CD4-positive, alpha-beta T cell (primary cell): ENCODE measurements around the gene CTNNA3. TPM values are rescaled to one million over a fixed set of nuclear protein-coding genes. Genes with fewer than 3 reads are reported as not detected.

ENCODE experiments used
- ATAC-seq: fragments of 200-7000 bp; cut with Tn5 transposase; one replicate; pipeline ENCODE4 v1.10.0; 2022; ENCODE audit warnings: mild to moderate bottlenecking; ENCODE audit not compliant: poor library complexity
- CTCF ChIA-PET: fragments of 350-600 bp; sonication (Branson Sonifier 250); formaldehyde crosslinking; loops from one replicate; lab custom pipeline; 2021; ENCODE audit warnings: antibody characterized with exemption, inconsistent platforms; lab: Charles Lee
- POLR2A ChIA-PET: fragments of 350-600 bp; sonication (Branson Sonifier 250); formaldehyde crosslinking; loops from one replicate; lab custom pipeline; 2021; ENCODE audit warnings: antibody characterized with exemption, inconsistent platforms; lab: Charles Lee
- DNase-seq, 14 experiments: peaks; one replicate each; pipeline ENCODE4 v3.0.0-alpha.2; 2013 to 2020; ENCODE audit warnings: mixed read lengths in 2 of 14
- H3K27ac ChIP-seq, 2 donors: one replicate each; pipeline versions ENCODE4 v1.5.1 to v1.7.0; 2013; ENCODE audit warnings: low read length in 2 of 2, low read depth in 1 of 2, mild to moderate bottlenecking in 1 of 2
- H3K27me3 ChIP-seq, 2 experiments: 1 replicate in 1 of 2; 2 replicates in 1 of 2; pipeline versions ENCODE4 v1.6.1 to v1.7.0; 2013; ENCODE audit warnings: low read length in 2 of 2, control low read depth in 1 of 2, mild to moderate bottlenecking in 1 of 2, moderate library complexity in 1 of 2; ENCODE audit not compliant: insufficient read depth in 2 of 2, control insufficient read depth in 1 of 2
- H3K36me3 ChIP-seq: one replicate; pipeline ENCODE4 v1.6.1; 2013; ENCODE audit warnings: low read length, control low read depth; ENCODE audit not compliant: insufficient read depth
- H3K4me1 ChIP-seq: one replicate; pipeline ENCODE4 v1.6.1; 2013; ENCODE audit warnings: low read length, control low read depth; ENCODE audit not compliant: insufficient read depth
- H3K4me3 ChIP-seq: one replicate; pipeline ENCODE4 v1.5.1; 2013; ENCODE audit warnings: mild to moderate bottlenecking, low read length, moderate library complexity
- H3K9me3 ChIP-seq, 2 experiments: 1 replicate in 1 of 2; 2 replicates in 1 of 2; pipeline versions ENCODE4 v1.6.1 to v1.7.0; 2013; ENCODE audit warnings: low read length in 2 of 2, mild to moderate bottlenecking in 2 of 2, control low read depth in 1 of 2, moderate library complexity in 1 of 2; ENCODE audit not compliant: control insufficient read depth in 1 of 2, insufficient read depth in 1 of 2
- H3K27ac Mint-ChIP-seq: one replicate; pipeline ENCODE4 v1.8.0; 2020; ENCODE audit warnings: mixed read lengths
- H3K27me3 Mint-ChIP-seq: one replicate; pipeline ENCODE4 v1.8.0; 2021; ENCODE audit warnings: mixed read lengths
- H3K36me3 Mint-ChIP-seq: one replicate; pipeline ENCODE4 v1.8.0; 2021; ENCODE audit warnings: low read depth, mixed read lengths
- H3K4me1 Mint-ChIP-seq: one replicate; pipeline ENCODE4 v1.8.0; 2021; ENCODE audit warnings: low read depth, mixed read lengths
- H3K4me3 Mint-ChIP-seq: one replicate; pipeline ENCODE4 v1.8.0; 2020; ENCODE audit warnings: mild to moderate bottlenecking, mixed read lengths
- H3K9me3 Mint-ChIP-seq: one replicate; pipeline ENCODE4 v1.8.0; 2020; ENCODE audit warnings: mixed read lengths
- intact Hi-C, 2 experiments: fragments of 100-400 bp; cut with DNase I in 1 of 2; cut with micrococcal nuclease in 1 of 2; formaldehyde crosslinking; loops; one replicate each; pipeline versions ENCODE4 v1.15.1 to v1.9.0; 2023 to 2025; cut with DNase I, micrococcal nuclease
- total RNA-seq, 174 experiments: library from RNA in 2 of 174; stranded (reverse) in 2 of 174; gene quantifications; one replicate each; pipeline ENCODE4 v1.2.3 and lab custom pipeline; 2021 to 2026
- TF ChIP-seq, protein P1 (sequence below): fragments of 200-600 bp; IDR thresholded peaks from one replicate; pipeline ENCODE4 v1.8.0; 2022; ENCODE audit warnings: antibody characterized with exemption, mild to moderate bottlenecking

The CTNNA3 gene
- total RNA-seq, 2 experiments from 2014 or later: 0.80 TPM; not detected in 1

DNA sequence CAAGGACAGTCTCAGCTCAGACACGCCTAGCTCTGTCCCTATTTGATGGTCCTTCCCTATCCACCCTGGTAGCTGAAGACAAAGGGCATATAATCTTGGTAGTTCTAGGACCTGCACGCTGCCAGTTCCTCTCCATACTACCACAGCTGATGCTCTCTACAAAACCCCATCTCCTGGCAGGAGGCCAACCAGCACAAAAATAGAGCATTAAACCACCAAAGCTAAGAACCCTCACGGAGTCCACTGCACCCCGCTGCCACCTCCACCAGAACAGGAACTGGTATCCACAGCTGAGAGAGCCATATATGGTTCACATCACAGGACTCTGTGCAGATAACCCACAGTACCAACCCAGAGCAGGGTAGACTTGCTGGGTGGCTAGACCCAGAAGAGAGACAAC, 470.8 kb downstream of the CTNNA3 start:
- ChIA-PET CTCF (no interaction called here), POLR2A (no interaction called here)
- no peak overlapping the region for H3K27ac ChIP-seq
- Mint-ChIP-seq H3K36me3 (no peaks in the 10 kb centered on the region), H3K27ac (no peak overlapping the region), H3K4me3 (no peak overlapping the region), H3K9me3 (peaks cover 15% of the 10 kb centered on the region), H3K27me3 (peaks cover 33% of the 10 kb centered on the region), H3K4me1 (no peaks in the 10 kb centered on the region)
- TF ChIP-seq, protein P1, sequence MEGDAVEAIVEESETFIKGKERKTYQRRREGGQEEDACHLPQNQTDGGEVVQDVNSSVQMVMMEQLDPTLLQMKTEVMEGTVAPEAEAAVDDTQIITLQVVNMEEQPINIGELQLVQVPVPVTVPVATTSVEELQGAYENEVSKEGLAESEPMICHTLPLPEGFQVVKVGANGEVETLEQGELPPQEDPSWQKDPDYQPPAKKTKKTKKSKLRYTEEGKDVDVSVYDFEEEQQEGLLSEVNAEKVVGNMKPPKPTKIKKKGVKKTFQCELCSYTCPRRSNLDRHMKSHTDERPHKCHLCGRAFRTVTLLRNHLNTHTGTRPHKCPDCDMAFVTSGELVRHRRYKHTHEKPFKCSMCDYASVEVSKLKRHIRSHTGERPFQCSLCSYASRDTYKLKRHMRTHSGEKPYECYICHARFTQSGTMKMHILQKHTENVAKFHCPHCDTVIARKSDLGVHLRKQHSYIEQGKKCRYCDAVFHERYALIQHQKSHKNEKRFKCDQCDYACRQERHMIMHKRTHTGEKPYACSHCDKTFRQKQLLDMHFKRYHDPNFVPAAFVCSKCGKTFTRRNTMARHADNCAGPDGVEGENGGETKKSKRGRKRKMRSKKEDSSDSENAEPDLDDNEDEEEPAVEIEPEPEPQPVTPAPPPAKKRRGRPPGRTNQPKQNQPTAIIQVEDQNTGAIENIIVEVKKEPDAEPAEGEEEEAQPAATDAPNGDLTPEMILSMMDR: no peak
- no peak overlapping the region for H3K4me3 ChIP-seq
- intact Hi-C loops: no loop called here
- H3K36me3 ChIP-seq: no peaks in the 10 kb centered on the region
- H3K27me3 ChIP-seq: peaks cover 0 to 6% of the 10 kb centered on the region in 2 experiments
- peaks cover 3 to 4% of the 10 kb centered on the region in 2 experiments for H3K9me3 ChIP-seq
- DNase-seq (no peak), ATAC-seq (no peak)
- no peaks in the 10 kb centered on the region for H3K4me1 ChIP-seq

- no peak for ATAC-seq
- Mint-ChIP-seq H3K27ac (no peak overlapping the region), H3K9me3 (peaks cover 12% of the 10 kb centered on the region), H3K4me3 (no peak overlapping the region), H3K36me3 (no peaks in the 10 kb centered on the region), H3K4me1 (no peaks in the 10 kb centered on the region), H3K27me3 (peaks cover 26% of the 10 kb centered on the region)
- Histone ChIP-seq H3K27ac (no peak overlapping the region), H3K4me1 (no peaks in the 10 kb centered on the region), H3K36me3 (no peaks in the 10 kb centered on the region), H3K9me3 (peaks cover 3 to 4% of the 10 kb centered on the region in 2 experiments), H3K4me3 (no peak overlapping the region), H3K27me3 (peaks cover 0 to 4% of the 10 kb centered on the region in 2 experiments)
- CTCF ChIA-PET: no interaction called here
- TF ChIP-seq, protein P1: no peak
- intact Hi-C loops: no loop called here
- no peak for DNase-seq
- POLR2A ChIA-PET: no interaction called here
These were observed 471.4 kb downstream of the CTNNA3 start for GRCh38 chr10:67224553-67224952.

DNA sequence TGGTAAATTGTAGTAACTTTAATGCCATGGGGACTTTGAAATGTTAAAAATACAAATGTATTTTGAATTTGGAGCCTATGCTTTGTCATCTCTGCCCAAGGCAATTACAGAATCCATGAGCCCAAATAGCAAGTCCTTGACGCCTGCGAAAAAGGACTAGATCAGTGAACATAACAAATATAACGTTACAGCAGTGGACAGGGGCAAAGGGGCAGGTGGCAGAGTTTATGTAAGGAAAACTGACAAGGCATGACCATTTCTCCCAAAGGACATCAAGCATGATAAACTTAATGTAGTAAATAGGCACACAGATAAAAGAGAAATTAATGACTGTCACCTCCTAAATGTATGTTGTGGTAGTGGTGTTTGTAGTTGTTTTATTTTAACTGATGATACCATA, 473.1 kb downstream of the CTNNA3 start:
- peaks cover 20% of the 10 kb centered on the region for H3K27me3 Mint-ChIP-seq
- no peaks in the 10 kb centered on the region for H3K36me3 ChIP-seq
- no peak overlapping the region for H3K27ac Mint-ChIP-seq
- peaks cover 0 to 4% of the 10 kb centered on the region in 2 experiments for H3K27me3 ChIP-seq
- H3K9me3 ChIP-seq: peaks cover 0 to 3% of the 10 kb centered on the region in 2 experiments
- H3K36me3 Mint-ChIP-seq: no peaks in the 10 kb centered on the region
- CTCF ChIA-PET: no interaction called here
- TF ChIP-seq, protein P1: no peak
- peaks cover 12% of the 10 kb centered on the region for H3K9me3 Mint-ChIP-seq
- POLR2A ChIA-PET: no interaction called here
- no peaks in the 10 kb centered on the region for H3K4me1 ChIP-seq
- H3K4me3 ChIP-seq: no peak overlapping the region
- H3K4me3 Mint-ChIP-seq: no peak overlapping the region
- no peak overlapping the region for H3K27ac ChIP-seq
- DNase-seq: no peak
- H3K4me1 Mint-ChIP-seq: no peaks in the 10 kb centered on the region
- intact Hi-C loops: no loop called here
- no peak for ATAC-seq
